Fibroblast of mammary gland (primary cell): ENCODE measurements around the gene CDH11.

Experiments
- DNase-seq: peaks from one replicate; pipeline ENCODE4 v3.0.0-alpha.2; 2010; ENCODE audit warnings: low read depth
- H3K4me3 ChIP-seq: 2 replicates; pipeline ENCODE4 v1.5.1; 2011; ENCODE audit warnings: low read depth, mild to moderate bottlenecking, low read length, moderate library complexity; ENCODE audit not compliant: control insufficient read depth
- TF ChIP-seq, protein P1 (sequence below): conservative IDR thresholded peaks from 2 replicates; pipeline ENCODE4 v1.5.1; 2011; ENCODE audit warnings: low read depth, low read length, inconsistent platforms; ENCODE audit not compliant: control insufficient read depth, insufficient read depth

The CDH11 gene

DNA sequence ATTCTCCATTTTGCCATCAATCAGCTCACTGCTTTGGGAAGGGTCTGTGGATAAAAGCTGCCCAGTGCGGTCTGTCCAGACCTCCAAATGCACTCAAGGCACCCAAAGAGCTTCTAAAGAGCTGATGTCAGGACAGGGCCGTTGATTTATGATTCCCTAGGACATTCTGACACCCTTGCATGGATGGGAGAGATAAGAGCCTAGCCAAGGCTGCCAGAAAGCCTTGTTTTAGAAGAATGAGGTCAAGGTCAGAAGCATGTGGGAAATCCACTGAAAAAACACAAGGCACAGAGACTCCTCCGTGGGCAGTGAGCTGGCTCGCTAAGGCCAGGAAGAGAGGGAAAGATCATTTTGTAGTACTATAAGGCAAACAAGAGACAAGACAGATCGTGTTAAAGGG, 214.0 kb downstream of the CDH11 start:
- DNase-seq, result no peak
- TF ChIP-seq, protein P1, sequence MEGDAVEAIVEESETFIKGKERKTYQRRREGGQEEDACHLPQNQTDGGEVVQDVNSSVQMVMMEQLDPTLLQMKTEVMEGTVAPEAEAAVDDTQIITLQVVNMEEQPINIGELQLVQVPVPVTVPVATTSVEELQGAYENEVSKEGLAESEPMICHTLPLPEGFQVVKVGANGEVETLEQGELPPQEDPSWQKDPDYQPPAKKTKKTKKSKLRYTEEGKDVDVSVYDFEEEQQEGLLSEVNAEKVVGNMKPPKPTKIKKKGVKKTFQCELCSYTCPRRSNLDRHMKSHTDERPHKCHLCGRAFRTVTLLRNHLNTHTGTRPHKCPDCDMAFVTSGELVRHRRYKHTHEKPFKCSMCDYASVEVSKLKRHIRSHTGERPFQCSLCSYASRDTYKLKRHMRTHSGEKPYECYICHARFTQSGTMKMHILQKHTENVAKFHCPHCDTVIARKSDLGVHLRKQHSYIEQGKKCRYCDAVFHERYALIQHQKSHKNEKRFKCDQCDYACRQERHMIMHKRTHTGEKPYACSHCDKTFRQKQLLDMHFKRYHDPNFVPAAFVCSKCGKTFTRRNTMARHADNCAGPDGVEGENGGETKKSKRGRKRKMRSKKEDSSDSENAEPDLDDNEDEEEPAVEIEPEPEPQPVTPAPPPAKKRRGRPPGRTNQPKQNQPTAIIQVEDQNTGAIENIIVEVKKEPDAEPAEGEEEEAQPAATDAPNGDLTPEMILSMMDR, result no peak
- H3K4me3 ChIP-seq, result no peak overlapping the region

DNA sequence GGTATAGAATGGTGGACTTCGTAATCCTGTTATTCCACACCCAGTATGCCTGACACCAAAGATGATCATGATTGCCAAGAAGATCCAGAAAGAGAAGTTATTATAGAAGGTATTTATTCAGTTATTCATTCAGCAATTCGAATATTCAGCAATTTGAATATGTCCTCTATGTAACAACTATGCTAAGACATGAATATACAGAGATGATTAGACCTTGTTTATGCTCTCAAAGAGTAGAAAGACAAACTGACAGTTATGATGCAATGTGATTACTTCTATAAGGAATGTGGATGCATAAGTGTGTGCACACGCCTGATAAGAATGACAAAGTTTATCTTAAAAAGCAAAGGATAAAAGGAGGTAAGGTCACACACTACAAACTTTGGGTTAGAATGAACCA, 218.1 kb downstream of the CDH11 start:
- H3K4me3 ChIP-seq, result no peak overlapping the region
- TF ChIP-seq, protein P1, result no peak
- no peak for DNase-seq

DNA sequence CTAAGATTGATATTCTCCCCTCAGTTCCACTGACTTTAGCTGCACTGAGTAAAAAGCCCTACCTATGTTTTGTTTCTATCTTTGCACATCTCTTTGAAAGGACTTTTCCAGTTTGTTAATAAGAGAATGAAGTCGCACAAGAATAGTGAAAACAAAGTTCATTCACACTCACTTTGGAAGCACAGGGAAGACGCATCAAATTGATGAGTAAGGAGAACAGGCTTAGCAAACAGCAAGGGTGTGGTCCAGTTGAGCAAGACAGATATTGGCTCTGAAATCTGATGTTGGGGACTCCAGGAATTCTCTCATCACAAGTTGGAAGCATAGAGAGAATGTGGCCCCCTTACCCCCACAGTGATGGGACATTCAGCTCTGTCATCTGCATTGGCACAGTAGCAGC, 221.3 kb downstream of the CDH11 start:
- TF ChIP-seq, protein P1, result no peak
- peak; percentile 56 for DNase-seq
- H3K4me3 ChIP-seq, result no peak overlapping the region

DNA sequence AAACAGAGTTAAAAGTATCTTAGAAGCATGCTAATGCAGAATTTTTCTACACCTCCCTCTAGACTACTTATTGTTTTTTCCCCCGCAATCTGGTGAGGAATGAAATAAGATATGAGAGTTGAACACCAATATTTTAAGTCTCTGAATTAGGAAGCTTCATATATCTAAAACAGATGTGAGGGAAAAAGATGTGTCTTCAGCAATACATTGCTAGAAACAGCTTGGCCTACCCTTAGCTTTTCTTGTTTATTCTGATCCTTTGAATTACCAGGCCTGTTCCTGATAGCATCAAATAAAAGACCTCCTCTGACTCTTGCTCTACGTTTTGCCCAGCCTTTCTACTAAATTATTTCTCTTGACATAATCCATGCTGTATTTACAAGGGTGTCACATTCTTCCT, 221.8 kb downstream of the CDH11 start:
- TF ChIP-seq, protein P1, result no peak
- no peak overlapping the region for H3K4me3 ChIP-seq
- DNase-seq, result no peak

DNA sequence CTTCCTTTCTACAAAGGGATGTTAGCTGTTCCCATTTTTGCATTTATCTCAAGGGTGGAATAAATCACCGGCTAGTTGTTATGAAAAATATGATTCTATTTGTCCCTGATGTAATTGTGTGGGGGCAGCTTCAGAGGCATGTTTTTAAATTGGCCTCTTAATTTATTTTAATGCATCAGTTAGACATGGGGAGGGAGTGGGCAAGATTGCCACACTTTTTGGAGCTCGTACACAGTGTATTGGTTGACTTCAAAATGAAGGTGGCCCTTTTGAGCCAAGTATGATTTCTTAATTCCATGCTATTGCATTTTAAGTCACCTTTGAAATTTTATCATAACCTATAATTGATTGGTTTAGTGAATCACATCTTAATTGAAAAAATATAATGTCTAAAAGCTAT, 223.7 kb downstream of the CDH11 start:
- DNase-seq, result no peak
- H3K4me3 ChIP-seq, result no peak overlapping the region
- TF ChIP-seq, protein P1, result no peak
